Measurements from ENCODE around the gene SAMD4A.

The SAMD4A gene

GRCh38 chr14:54774824-54775223 lies 207.9 kb downstream of the SAMD4A start:
- no peak for DNase-seq (ENCODE audit: low read depth in 3 of 3, low spot score in 1 of 3)

- DNase-seq (ENCODE audit: low read depth in 3 of 3, low spot score in 1 of 3), result no peak
These were observed 208.7 kb downstream of the SAMD4A start for GRCh38 chr14:54775486-54776140.

GRCh38 chr14:54776361-54777001 lies 209.6 kb downstream of the SAMD4A start:
- peak in 1 of 3 donors; percentile 60 for DNase-seq (ENCODE audit: low read depth in 3 of 3, low spot score in 1 of 3)

- no peak for DNase-seq (ENCODE audit: low read depth in 3 of 3, low spot score in 1 of 3)
These were observed 210.5 kb downstream of the SAMD4A start for GRCh38 chr14:54777395-54777794.

- DNase-seq (ENCODE audit: low read depth in 3 of 3, low spot score in 1 of 3), result no peak
These were observed 211.9 kb downstream of the SAMD4A start for GRCh38 chr14:54778618-54779345.

- no peak for DNase-seq (ENCODE audit: low read depth in 3 of 3, low spot score in 1 of 3)
These were observed 214.2 kb downstream of the SAMD4A start for GRCh38 chr14:54781080-54781479.

GRCh38 chr14:54781961-54782750 lies 215.2 kb downstream of the SAMD4A start:
- no peak for DNase-seq (ENCODE audit: low read depth in 3 of 3, low spot score in 1 of 3)

GRCh38 chr14:54782751-54783659 lies 216.1 kb downstream of the SAMD4A start:
- no peak for DNase-seq (ENCODE audit: low read depth in 3 of 3, low spot score in 1 of 3)

- no peak for DNase-seq (ENCODE audit: low read depth in 3 of 3, low spot score in 1 of 3)
These were observed 216.7 kb downstream of the SAMD4A start for GRCh38 chr14:54783660-54784015.

GRCh38 chr14:54784060-54784459 lies 217.1 kb downstream of the SAMD4A start:
- DNase-seq (ENCODE audit: low read depth in 3 of 3, low spot score in 1 of 3), result no peak

GRCh38 chr14:54784657-54785056 lies 217.7 kb downstream of the SAMD4A start:
- no peak for DNase-seq (ENCODE audit: low read depth in 3 of 3, low spot score in 1 of 3)

GRCh38 chr14:54785136-54785777 lies 218.3 kb downstream of the SAMD4A start:
- DNase-seq (ENCODE audit: low read depth in 3 of 3, low spot score in 1 of 3), result no peak

GRCh38 chr14:54785778-54786770 lies 219.1 kb downstream of the SAMD4A start:
- no peak for DNase-seq (ENCODE audit: low read depth in 3 of 3, low spot score in 1 of 3)

GRCh38 chr14:54786838-54787237 lies 219.9 kb downstream of the SAMD4A start:
- DNase-seq (ENCODE audit: low read depth in 3 of 3, low spot score in 1 of 3), result no peak

GRCh38 chr14:54787261-54787660 lies 220.3 kb downstream of the SAMD4A start:
- DNase-seq (ENCODE audit: low read depth in 3 of 3, low spot score in 1 of 3), result no peak

GRCh38 chr14:54788701-54789100 lies 221.8 kb downstream of the SAMD4A start:
- no peak for DNase-seq (ENCODE audit: low read depth in 3 of 3, low spot score in 1 of 3)

- no peak for DNase-seq (ENCODE audit: low read depth in 3 of 3, low spot score in 1 of 3)
These were observed 222.2 kb downstream of the SAMD4A start for GRCh38 chr14:54789166-54789565.

- no peak for DNase-seq (ENCODE audit: low read depth in 3 of 3, low spot score in 1 of 3)
These were observed 223.0 kb downstream of the SAMD4A start for GRCh38 chr14:54789781-54790480.

Measured in stimulated activated CD4-positive, alpha-beta T cell treated with anti-CD3 and anti-CD28 coated beads, TNF-alpha, amount 100 ng/mL, for 1 hour (primary cell).